A549 (cell line): ENCODE data around the gene LILRB2. TPM values are rescaled to one million over a fixed set of nuclear protein-coding genes. Genes with fewer than 3 reads are reported as not detected.

Experiments used
- ATAC-seq, 2 experiments: fragments of 200-7000 bp in 1 of 2; fragments of >200 bp in 1 of 2; cut with Nextera tagmentation in 1 of 2; cut with Tn5 transposase in 1 of 2; 3 replicates each; pipeline versions ENCODE4 v1.8.0 to v1.9.1; 2018 to 2020; ENCODE audit warnings: mild to moderate bottlenecking in 1 of 2, moderate library complexity in 1 of 2
- CTCF ChIA-PET: fragments of 300-600 bp; sonication (Branson Sonifier 250); formaldehyde crosslinking; extraction: SDS; loops from one replicate; lab custom pipeline; 2021; ENCODE audit warnings: antibody characterized with exemption, inconsistent platforms; lab: Yijun Ruan, JAX
- POLR2A ChIA-PET: fragments of 350-600 bp; formaldehyde crosslinking; extraction: SDS; loops from one replicate; lab custom pipeline; 2021; ENCODE audit warnings: antibody characterized with exemption, inconsistent platforms; lab: Yijun Ruan, JAX
- DNase-seq, 2 experiments: peaks; one replicate each; pipeline versions ENCODE4 v3.0.0 to v3.0.0-alpha.2; 2011 to 2016; ENCODE audit warnings: low read depth in 1 of 2, low spot score in 1 of 2
- FAIRE-seq: peaks from 2 replicates; lab custom pipeline; 2011; peaks lifted over from hg19 to GRCh38; lab: Jason Lieb, UNC
- H3K27ac ChIP-seq, 2 experiments: fragments of >200 bp; sonication (Bioruptor Twin); formaldehyde crosslinking; 3 replicates each; pipeline ENCODE4 v1.5.1; 2016 to 2017
- H3K4me1 ChIP-seq: fragments of >200 bp; sonication (Bioruptor Twin); formaldehyde crosslinking; 3 replicates; pipeline ENCODE4 v1.6.1; 2016
- H3K4me2 ChIP-seq: fragments of >200 bp; sonication (Bioruptor Twin); formaldehyde crosslinking; 3 replicates; pipeline ENCODE4 v1.6.1; 2016
- H3K4me3 ChIP-seq: fragments of >200 bp; sonication (Bioruptor Twin); formaldehyde crosslinking; 3 replicates; pipeline ENCODE4 v1.5.1; 2016
- H3K9me3 ChIP-seq: fragments of >200 bp; sonication (Bioruptor Twin); formaldehyde crosslinking; 3 replicates; pipeline ENCODE4 v1.6.1; 2016
- BCL3 ChIP-seq: fragments of >200 bp; sonication (Bioruptor Twin); formaldehyde crosslinking; IDR thresholded peaks from 3 replicates; pipeline ENCODE4 v1.6.1; 2016
- CBX8 ChIP-seq: fragments of 200-600 bp; sonication (generic); IDR thresholded peaks from 2 replicates; pipeline ENCODE4 v1.6.1; 2016
- CEBPB ChIP-seq, 2 experiments: fragments of >200 bp in 1 of 2; sonication (Bioruptor Twin) in 1 of 2; formaldehyde crosslinking in 1 of 2; IDR thresholded peaks; 2 replicates each; pipeline ENCODE4 v1.6.1; 2012 to 2016
- CTCF ChIP-seq: fragments of >200 bp; sonication (Bioruptor Twin); formaldehyde crosslinking; IDR thresholded peaks from 3 replicates; pipeline ENCODE4 v1.5.1; 2016
- ESRRA ChIP-seq: fragments of 150-350 bp; IDR thresholded peaks from 2 replicates; pipeline ENCODE4 v1.6.1; 2014; ENCODE audit warnings: mild to moderate bottlenecking, low read length, borderline replicate concordance
- HDAC2 ChIP-seq: fragments of 200-600 bp; sonication (generic); IDR thresholded peaks from 2 replicates; pipeline ENCODE4 v1.6.1; 2016
- HOXA7 ChIP-seq: fragments of 250-450 bp; sonication (Bioruptor Pico); IDR thresholded peaks from 2 replicates; pipeline ENCODE4 v1.5.0; 2020; ENCODE audit warnings: mild to moderate bottlenecking, moderate library complexity
- JUN ChIP-seq, 2 experiments: fragments of >200 bp; sonication (Bioruptor Twin); formaldehyde crosslinking; IDR thresholded peaks; 2 replicates in 1 of 2; 3 replicates in 1 of 2; pipeline ENCODE4 v1.6.1; 2016 to 2017
- MAX ChIP-seq: IDR thresholded peaks from 2 replicates; pipeline ENCODE4 v1.6.1; 2012
- PHF8 ChIP-seq: fragments of 200-600 bp; sonication (generic); IDR thresholded peaks from 2 replicates; pipeline ENCODE4 v1.6.1; 2016; ENCODE audit warnings: low read depth, mild to moderate bottlenecking, antibody characterized with exemption, moderate library complexity, borderline replicate concordance
- RAD21 ChIP-seq, 2 experiments: fragments of >200 bp in 1 of 2; sonication (Bioruptor Twin) in 1 of 2; formaldehyde crosslinking in 1 of 2; IDR thresholded peaks in 1 of 2; conservative IDR thresholded peaks in 1 of 2; 2 replicates in 1 of 2; 3 replicates in 1 of 2; pipeline ENCODE4 v1.6.1; 2012 to 2018; ENCODE audit warnings: inconsistent platforms in 1 of 2
- RCOR1 ChIP-seq: fragments of 150-350 bp; IDR thresholded peaks from 2 replicates; pipeline ENCODE4 v1.6.1; 2014; ENCODE audit warnings: antibody characterized with exemption, low read length, low read depth
- REST ChIP-seq: fragments of 200-600 bp; sonication (generic); IDR thresholded peaks from 2 replicates; pipeline ENCODE4 v1.6.1; 2016; ENCODE audit warnings: antibody characterized with exemption, mild to moderate bottlenecking, moderate library complexity
- RNF2 ChIP-seq: fragments of 200-600 bp; sonication (generic); IDR thresholded peaks from 2 replicates; pipeline ENCODE4 v1.6.1; 2016; ENCODE audit warnings: low read depth, mild to moderate bottlenecking, antibody characterized with exemption, moderate library complexity, borderline replicate concordance
- SMC3 ChIP-seq: fragments of >200 bp; sonication (Bioruptor Twin); formaldehyde crosslinking; IDR thresholded peaks from 3 replicates; pipeline ENCODE4 v1.6.1; 2018; ENCODE audit warnings: inconsistent platforms
- TFCP2L1 ChIP-seq: fragments of 250-450 bp; sonication (Bioruptor Pico); IDR thresholded peaks from 2 replicates; pipeline ENCODE4 v1.5.0; 2021; ENCODE audit warnings: mild to moderate bottlenecking
- USF2 ChIP-seq: fragments of 450-650 bp; IDR thresholded peaks from 2 replicates; pipeline ENCODE4 v1.6.1; 2014; ENCODE audit warnings: antibody characterized with exemption
- WGBS: methylation state at CpG from one replicate; pipeline ENCODE4 v1.1.6; 2017; ENCODE audit errors: missing lambda C conversion rate; 5-methylcytosine and 5-hydroxymethylcytosine counted together
- polyA plus RNA-seq, 4 experiments: library from polyadenylated mRNA; depleted of rRNA in 3 of 4; stranded (reverse); fragments of >200 nt; fragmentation: RNase III in 1 of 4; extraction: RNeasy Plus Mini Kit Qiagen cat#74134 plus additional on column Dnase treatment in 1 of 4; gene quantifications; 2 replicates in 3 of 4; 3 replicates in 1 of 4; pipeline ENCODE4 v1.2.3, GENCODE V29; 2011 to 2017

Gene LILRB2
- polyA plus RNA-seq, 2 of the 4 experiments (the other 2 are of a cell fraction) = not detected

- DNase-seq (peak; percentile 57 to 82), ATAC-seq (peak; percentile 98 to 99), FAIRE-seq (no peak)
- TF ChIP-seq CEBPB (IDR thresholded peaks at IDR 0.05) = no peak
- TF ChIP-seq RNF2 = no peak
- no peak for TF ChIP-seq HDAC2
- no peak for TF ChIP-seq PHF8
- peak; percentile 92 for TF ChIP-seq CTCF
- TF ChIP-seq ESRRA = no peak
- no peak for TF ChIP-seq MAX
- no peak for TF ChIP-seq JUN (IDR thresholded peaks at IDR 0.05)
- peak; percentile 80 for TF ChIP-seq SMC3
- peak; percentile 24; the same call in 1 of the 2 replicates for TF ChIP-seq USF2
- no peak for TF ChIP-seq TFCP2L1 (CRISPR knock-in tag)
- no peak for TF ChIP-seq BCL3
- TF ChIP-seq CBX8 = no peak
- TF ChIP-seq HOXA7 = no peak
- peak; percentile 85 to 87 for TF ChIP-seq RAD21 (conservative IDR thresholded peaks at IDR 0.05 in 1 of 2, IDR thresholded peaks at IDR 0.05 in 1 of 2)
- ChIA-PET CTCF (interaction anchor here (0.6 to 2.4 kb wide), 20 partner anchors 9 to 160 kb away, joined by 3 to 10 read pairs (median 3); partner anchors contain the start of genes LILRA6, LILRB3 and TSEN34), POLR2A (no interaction called here)
- no peak overlapping the region for H3K27ac ChIP-seq
- H3K4me2 ChIP-seq = peak overlapping the region; percentile 11; the same call in 1 of the 3 replicates
- H3K4me3 ChIP-seq = no peak overlapping the region
- peaks cover 21% of the 10 kb centered on the region for H3K9me3 ChIP-seq
- H3K4me1 ChIP-seq = no peaks in the 10 kb centered on the region
- WGBS = 17% methylated on average over 20 of the region's 21 CpGs
Observed at GRCh38 chr19:54231077-54231931, 49.6 kb downstream of the LILRB2 start.

GRCh38 chr19:54230031-54230430 lies 50.9 kb downstream of the LILRB2 start:
- 64% methylated on average over 7 of the region's 7 CpGs for WGBS
- DNase-seq (no peak), FAIRE-seq (no peak)
- H3K4me2 ChIP-seq = no peak overlapping the region
- no peak for TF ChIP-seq ESRRA
- TF ChIP-seq RCOR1 = no peak
- TF ChIP-seq REST = no peak
- TF ChIP-seq, all 56 proteins: peak for 0
- no peak overlapping the region for H3K27ac ChIP-seq
- no peak overlapping the region for H3K4me3 ChIP-seq
- H3K4me1 ChIP-seq = no peaks in the 10 kb centered on the region
- CTCF ChIA-PET = interaction anchor here (0.6 to 1.7 kb wide), 3 partner anchors 13 to 75 kb away, joined by 5 to 8 read pairs (median 5); partner anchors contain the start of gene LILRA6
- H3K9me3 ChIP-seq = peaks cover 14% of the 10 kb centered on the region
- no peak for ATAC-seq
- POLR2A ChIA-PET = no interaction called here
